Urothelium cell line (cell line): ENCODE data around the gene ZNF638.
"Not testable (repeated sequence)": the region's sequence is repeated elsewhere in the genome, so short reads cannot be mapped to it uniquely, and the experiment has no call there.

ENCODE experiments used
- DNase-seq: peaks from one replicate; pipeline ENCODE4 v3.0.0; 2011; ENCODE audit warnings: low spot score, mixed read lengths
- FAIRE-seq: peaks from 2 replicates; lab custom pipeline; 2011; peaks lifted over from hg19 to GRCh38; lab: Jason Lieb, UNC

ZNF638 gene

GRCh38 chr2:71331331-71331580 lies 326 bp upstream of the ZNF638 start:
- not testable (repeated sequence) for FAIRE-seq, DNase-seq

GRCh38 chr2:71332435-71332796 lies 834 bp downstream of the ZNF638 start:
- DNase-seq (no peak), FAIRE-seq (no peak)

- DNase-seq, result no peak
Observed at GRCh38 chr2:71333619-71334018, 2.0 kb downstream of the ZNF638 start.

DNA sequence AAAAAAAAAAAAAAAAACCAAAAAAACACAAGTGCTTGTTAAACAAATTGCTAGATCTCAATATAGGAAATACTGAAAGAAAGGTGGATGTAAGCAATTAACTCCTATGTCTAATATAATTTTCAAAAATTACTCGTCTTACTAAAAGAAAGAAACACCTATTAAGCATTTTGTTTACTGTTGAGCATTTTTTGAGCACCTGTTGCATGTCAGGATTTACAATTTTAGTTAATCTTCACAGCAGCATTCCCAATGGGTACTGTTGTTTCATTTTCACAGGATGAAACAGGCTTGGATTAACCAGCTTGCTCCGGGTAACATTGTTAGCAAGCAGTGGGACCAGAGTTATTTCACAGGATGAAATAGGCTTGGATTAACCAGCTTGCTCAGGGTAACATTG lies 4.8 kb downstream of the ZNF638 start:
- DNase-seq (no peak), FAIRE-seq (no peak)

More at GRCh38 chr2:71333619-71334018, 2.0 kb downstream of the ZNF638 start:
- no peak for FAIRE-seq

DNA sequence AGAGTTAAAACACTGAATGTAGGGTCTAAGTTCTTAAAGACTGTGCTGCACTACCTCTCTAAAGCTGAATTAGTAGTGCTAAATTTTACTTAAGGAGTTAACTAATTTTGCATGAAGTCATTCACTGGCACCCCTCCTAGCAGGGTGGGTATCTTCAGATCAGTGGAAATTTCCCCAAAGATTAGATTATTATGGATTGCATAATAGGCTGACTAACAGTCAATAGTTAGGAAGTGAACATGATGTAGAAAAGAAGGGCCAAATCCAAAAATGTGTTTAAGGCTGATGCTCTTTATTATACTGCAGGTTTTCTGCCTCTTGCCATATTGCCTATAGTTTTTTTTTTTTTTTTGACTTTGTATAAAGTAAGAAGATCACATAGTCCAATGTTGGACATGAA lies 5.2 kb downstream of the ZNF638 start:
- DNase-seq (no peak), FAIRE-seq (no peak)

DNA sequence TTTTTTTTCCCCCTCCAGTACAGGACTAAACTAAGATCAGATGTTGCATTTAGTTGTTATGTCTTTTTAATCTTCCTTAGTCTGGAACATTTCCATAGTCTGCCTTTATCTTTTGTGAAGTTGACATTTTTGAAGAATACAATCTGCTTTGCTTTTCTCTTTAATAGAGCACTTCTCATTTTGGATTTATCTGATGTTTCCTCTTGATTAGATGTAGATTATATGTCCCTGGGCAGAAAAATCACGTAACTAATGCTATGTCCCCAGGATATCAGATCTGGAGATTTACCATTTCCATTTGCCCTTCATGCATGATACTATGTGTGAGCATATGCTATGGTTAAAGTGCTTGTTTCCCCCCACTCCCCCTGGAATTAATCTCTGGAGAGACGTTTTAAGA lies 6.2 kb downstream of the ZNF638 start:
- FAIRE-seq (no peak), DNase-seq (no peak)

- no peak for DNase-seq
Observed at GRCh38 chr2:71339685-71340084, 8.1 kb downstream of the ZNF638 start.

DNA sequence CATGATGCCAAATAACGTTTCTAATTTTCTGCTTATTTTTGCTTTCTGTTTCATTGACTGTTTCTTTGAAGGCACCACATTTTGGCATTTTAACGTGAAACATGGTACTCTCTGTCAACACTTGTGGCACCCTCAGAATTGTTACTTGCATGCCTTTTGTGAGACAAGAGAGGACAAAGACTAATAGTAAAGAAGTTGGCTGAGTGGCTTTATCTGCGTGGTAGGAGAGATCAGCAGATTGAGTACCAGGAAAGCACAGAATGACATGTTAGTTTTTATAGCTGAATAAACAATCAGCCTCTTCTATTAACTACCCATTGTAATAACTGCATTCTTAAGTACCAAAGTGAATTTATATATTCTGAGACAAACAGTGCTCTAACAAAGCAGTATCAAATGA lies 8.6 kb downstream of the ZNF638 start:
- no peak for DNase-seq
- FAIRE-seq, result no peak

More at GRCh38 chr2:71339685-71340084, 8.1 kb downstream of the ZNF638 start:
- no peak for FAIRE-seq

- DNase-seq, result no peak
- no peak for FAIRE-seq
Observed at GRCh38 chr2:71341645-71342044, 10.1 kb downstream of the ZNF638 start.

GRCh38 chr2:71346065-71346464 lies 14.5 kb downstream of the ZNF638 start:
- DNase-seq (no peak), FAIRE-seq (no peak)

DNA sequence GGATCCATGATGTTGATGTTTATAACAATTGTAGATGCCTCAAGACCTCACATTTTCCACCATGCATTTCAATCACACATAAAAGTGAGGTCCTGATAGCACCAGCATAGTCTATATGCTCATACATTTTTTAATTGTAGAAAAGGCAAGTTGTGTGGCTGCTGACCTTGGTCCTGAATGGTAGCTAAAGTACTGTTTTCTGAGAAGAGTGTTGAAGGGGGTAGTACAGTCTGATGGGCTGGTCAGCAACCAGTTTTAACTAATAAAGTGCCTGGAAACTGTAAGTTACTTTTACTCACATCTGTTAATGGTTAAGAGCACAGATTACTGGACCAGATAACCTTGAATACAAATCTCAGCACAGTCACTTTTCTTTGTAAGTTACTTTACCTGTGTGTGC lies 15.9 kb downstream of the ZNF638 start:
- FAIRE-seq (no peak), DNase-seq (peak; percentile 14)

GRCh38 chr2:71348302-71348701 lies 16.7 kb downstream of the ZNF638 start:
- DNase-seq (peak; percentile 18), FAIRE-seq (no peak)

- FAIRE-seq, result no peak
Observed at GRCh38 chr2:71353248-71353647, 21.7 kb downstream of the ZNF638 start.

GRCh38 chr2:71358931-71359671 lies 27.5 kb downstream of the ZNF638 start:
- no peak for FAIRE-seq

More at GRCh38 chr2:71353248-71353647, 21.7 kb downstream of the ZNF638 start:
- DNase-seq, result no peak

DNA sequence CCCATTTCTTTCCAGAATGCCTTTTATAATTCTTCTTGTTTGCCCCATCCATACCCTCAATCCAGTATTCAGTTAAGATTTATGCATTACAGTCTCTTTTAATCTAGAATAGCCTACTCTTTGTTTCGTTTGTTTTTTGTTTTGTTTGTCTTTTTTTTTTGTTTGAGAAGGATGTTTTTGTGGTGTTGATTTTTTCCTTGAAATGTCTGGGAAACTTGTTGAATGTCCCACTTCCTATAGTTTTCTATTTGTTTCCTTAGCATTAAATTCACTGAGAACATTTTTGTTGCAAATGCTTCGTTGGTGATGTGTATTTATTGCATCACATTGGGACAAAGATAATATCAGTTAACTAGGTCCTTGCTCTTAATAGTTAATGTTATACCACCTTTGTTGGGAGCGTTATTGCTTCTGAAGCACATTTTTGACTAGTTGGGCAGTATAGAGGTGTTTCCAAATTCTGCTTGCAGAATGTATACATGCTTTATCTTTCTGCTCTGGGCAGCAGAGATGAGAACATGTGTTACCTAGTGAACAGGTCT lies 28.9 kb downstream of the ZNF638 start:
- DNase-seq (no peak), FAIRE-seq (no peak)

More at GRCh38 chr2:71358931-71359671, 27.5 kb downstream of the ZNF638 start:
- DNase-seq, result no peak

GRCh38 chr2:71361631-71362030 lies 30.0 kb downstream of the ZNF638 start:
- DNase-seq (no peak), FAIRE-seq (no peak)

DNA sequence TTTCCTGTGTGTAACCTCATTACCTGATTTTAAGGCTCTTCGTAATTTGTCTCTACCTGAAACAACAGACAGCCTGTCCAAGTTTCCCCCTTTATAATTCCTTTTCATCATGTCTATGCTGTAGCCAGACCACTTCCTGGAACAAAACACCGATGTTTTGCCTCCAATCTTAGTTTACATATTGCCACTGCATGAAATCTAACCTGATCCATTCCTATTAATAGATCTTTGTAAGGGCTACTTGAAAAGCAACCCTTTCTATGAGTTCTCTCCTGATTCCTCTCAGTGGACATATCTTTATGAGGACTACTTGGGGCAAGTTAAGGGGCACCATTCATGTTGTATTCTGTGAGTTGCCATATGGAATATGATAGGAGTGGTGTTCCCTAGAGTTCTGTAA lies 30.9 kb downstream of the ZNF638 start:
- no peak for FAIRE-seq
- no peak for DNase-seq

DNA sequence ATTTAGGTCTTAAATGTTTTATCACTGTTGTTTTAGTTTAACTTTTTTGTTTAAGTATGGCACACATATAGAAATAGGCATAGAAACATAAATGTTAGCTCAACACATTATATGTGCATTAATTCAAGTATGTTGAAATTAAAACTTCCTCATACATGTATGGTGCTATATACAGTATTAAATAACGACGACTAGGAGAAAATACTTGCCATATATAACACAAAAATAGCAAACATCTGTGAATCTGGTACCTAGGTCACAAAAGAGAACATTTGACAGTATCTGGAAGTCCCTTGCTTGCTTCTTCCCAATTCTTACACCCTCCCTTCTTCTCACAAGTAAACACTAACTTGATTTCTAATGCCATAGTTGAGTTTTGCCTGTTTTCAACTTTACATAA lies 38.4 kb downstream of the ZNF638 start:
- DNase-seq (no peak), FAIRE-seq (no peak)

DNA sequence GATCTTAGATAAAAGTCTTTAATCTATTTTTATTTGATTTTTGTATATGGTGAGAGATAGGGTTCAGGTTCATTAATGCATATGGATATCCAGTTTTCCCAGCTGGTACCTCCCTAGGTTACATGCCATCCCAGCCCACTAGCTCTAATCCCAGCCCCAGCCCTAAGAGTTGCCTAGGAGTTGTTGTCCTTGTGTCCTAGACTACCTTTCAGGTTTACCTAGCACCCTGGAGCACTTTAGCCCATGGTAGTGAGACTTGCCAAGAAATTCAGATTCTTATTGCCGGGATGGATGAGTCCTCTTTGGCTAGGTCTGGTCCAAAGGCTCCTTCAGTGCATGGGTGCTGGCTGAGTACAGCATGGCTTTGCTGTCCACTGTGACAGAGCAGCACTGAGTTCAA lies 40.5 kb downstream of the ZNF638 start:
- FAIRE-seq, result no peak
- DNase-seq, result no peak

GRCh38 chr2:71379086-71379485 lies 47.5 kb downstream of the ZNF638 start:
- FAIRE-seq (no peak), DNase-seq (peak; percentile 32)

- FAIRE-seq, result no peak
- DNase-seq, result no peak
Observed at GRCh38 chr2:71380665-71381064, 49.1 kb downstream of the ZNF638 start.

GRCh38 chr2:71385012-71385411 lies 53.4 kb downstream of the ZNF638 start:
- DNase-seq (no peak), FAIRE-seq (no peak)

- FAIRE-seq, result no peak
- no peak for DNase-seq
Observed at GRCh38 chr2:71388214-71388613, 56.6 kb downstream of the ZNF638 start.
